HG02759 (cell line): Measurements from ENCODE around the gene SLIT1.

Experiments used
- ATAC-seq: cut with Tn5 transposase; IDR thresholded peaks from one replicate; pipeline ENCODE4 v1.9.1; 2021; ENCODE audit warnings: mild to moderate bottlenecking, moderate library complexity; ENCODE audit not compliant: unreplicated experiment

SLIT1 gene

DNA sequence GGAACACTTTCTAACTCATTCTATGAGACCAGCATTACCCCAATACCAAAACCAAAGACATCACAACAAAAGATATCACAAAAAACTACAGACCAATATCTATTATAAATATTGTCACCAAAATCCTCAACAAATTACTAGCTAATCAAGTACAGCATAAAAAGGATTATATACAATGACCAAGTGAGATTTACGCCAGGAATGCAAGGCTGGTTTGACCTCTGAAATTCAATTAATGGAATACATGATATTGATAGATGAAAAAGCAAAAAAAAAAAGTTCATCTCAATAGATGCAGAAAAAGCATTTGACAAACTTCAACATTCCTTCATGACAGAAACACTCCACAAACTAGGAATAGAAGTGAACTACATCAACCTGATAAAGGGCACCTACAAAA, 178.3 kb downstream of the SLIT1 start:
- no peak for ATAC-seq

DNA sequence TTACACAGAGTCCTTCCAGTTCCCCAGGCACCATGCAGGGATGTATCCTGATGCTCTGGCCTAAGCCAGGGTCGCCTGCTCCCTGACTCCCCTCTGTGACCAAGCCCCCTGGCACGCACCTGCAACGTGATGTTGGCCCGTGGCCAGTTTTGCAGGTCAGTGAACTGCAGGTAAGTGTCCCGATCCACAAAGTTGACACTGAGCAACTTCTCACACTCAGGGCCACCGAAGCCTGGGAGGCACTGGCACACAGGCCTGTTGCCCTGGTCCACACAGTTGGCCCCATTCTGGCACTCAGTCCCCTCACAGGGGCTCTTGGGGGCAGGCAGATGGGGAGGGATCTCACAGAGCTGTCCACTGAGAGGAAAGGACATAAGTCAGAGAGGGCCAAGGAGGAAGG, 179.4 kb downstream of the SLIT1 start:
- no peak for ATAC-seq

DNA sequence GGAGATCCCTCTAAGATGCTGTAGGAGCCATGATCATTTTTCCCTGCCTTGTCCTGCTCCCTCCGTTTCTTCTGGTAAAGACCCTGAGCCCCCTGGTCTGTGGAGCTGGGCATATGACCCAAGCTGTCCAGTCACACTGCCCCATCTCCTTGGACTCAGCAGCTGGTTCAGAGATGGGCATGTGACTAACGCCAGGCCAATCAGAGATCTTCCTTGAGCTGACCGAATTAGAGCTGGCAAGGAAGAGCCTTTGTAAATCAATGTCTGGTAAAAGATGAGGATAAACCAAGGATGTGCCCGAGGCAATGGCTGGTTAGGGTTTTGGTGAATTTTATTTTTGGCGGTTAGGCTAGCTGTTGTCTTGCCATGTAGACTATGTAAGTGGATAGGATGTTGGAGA, 180.4 kb downstream of the SLIT1 start:
- no peak for ATAC-seq

DNA sequence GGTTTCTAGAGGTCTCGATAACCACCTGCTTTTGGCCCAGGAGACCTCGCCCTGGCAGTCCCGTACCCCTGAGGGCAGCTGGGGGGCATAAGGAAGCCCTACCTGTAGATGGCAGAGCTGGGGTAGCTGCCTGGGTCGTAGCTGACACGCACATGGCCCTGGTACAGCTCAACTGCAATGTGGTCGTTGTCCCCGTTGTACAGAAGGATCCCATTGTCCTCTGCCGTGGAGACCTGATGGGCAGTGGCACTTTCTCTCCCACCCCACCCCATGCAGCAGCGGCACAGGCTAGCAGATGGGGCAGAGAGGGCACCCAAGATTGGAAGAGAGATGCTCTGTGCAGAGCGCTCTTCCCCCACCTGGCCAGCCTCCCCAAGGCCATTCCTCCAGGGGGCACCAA, 181.2 kb downstream of the SLIT1 start:
- no peak for ATAC-seq

DNA sequence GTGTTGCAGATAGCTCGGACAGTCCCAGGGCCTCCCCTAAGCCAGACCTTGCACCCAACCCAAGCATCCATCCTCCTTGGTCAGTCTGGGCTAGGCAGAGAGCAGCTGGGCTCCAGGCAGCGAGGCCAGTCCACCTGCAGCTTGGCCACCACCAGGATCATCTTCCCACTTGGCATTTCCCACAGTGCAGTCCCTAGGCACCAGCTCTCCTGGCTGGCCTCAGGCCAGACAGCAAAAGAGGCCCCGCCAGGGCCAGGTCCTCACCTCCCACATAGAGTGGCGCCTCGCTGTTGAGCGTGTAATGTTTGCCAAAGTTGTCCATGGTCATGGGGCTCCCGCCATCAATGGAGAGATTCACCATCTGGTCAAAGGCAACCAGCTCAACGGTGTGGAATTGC, 182.0 kb downstream of the SLIT1 start:
- no peak for ATAC-seq

DNA sequence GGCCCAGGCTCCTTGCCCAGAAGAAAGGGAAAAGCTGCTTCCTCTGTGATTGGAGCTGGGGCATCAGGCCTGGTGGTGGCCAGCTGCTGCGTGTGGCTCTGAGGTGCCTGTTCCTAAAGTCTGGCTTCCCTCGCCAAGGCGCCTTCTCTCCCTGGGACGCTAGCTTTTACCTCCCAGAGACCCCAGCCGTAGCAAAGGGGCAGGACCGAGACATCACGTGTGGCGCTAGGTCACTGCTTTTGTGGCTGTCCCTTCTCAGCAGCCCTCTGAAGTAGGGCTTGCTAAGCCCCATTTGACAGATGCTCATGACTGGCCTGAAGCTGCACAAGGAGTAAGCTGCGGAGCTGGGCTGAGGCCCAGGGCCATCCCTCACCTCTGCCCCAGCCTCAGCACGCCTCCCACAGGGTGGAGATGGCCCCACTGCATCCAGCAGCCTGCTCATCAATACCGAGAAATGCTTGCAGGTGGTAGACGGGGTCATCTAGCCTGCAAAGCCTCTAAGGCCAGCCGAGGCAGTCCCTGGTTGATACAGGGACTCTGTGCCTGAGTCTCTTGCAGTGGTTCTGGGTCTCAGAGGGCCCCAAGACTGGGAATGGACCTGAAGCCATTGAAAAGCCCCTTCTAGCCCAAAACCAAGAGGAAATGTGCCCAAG, 182.5 kb downstream of the SLIT1 start:
- no peak for ATAC-seq

DNA sequence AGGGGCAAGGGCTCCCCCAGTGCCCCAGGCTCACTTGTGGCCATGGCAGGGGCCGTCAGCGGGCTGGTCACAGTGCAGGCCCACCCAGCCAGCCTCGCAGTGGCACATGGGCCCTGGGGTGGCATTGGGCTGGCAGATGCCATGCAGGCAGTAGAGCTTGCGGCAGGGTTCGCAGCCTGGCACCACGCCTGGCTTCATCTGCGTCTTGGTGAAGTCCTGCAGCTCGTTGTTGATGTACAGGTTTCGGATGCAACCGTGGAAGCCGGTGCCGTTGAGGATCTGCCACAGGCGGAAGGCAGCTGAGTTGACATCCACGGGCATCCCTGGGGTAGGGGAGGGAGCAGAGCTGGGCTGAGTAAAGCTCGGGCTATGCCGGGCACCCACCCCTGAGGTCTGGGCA, 183.1 kb downstream of the SLIT1 start:
- ATAC-seq: no peak

DNA sequence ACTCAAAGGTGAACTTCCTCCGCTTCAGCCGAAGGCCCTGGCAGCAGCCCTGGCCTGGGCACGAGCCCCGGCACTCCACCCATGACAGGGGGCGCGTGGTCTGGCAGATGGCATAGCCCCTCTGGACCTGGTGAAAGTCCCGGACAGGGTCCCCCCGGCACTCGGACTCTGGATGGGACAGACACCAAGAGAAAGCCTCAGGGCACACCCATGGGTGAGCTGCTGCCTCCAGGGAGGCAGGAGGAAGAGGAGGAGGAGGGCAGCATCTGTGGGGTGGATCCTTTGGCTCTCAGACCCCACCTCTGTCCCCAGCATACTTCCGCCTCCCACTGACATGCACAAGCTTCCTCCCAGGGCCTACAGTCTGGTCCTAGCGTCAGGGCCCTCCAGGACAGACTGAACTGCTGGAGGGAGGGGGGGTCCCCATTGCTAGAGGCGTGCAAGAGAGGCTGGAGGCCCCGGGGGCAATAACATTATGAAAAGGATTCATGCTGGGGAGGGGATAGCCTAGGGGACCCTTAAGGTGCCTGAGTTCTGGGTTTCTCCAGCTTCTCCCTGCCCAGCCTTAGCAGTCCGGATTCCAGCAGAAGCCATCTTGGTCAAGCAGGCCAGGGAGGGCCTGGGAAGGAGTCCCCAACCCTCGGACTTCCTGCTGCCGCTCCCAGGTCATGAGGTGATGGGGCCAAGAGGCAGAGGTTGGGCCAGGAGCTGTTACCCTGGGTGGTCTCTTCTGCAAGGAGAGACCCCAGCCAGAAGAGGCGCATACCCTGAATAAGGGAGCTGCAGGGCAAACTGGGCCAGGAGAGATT, 184.4 kb downstream of the SLIT1 start:
- ATAC-seq: no peak

DNA sequence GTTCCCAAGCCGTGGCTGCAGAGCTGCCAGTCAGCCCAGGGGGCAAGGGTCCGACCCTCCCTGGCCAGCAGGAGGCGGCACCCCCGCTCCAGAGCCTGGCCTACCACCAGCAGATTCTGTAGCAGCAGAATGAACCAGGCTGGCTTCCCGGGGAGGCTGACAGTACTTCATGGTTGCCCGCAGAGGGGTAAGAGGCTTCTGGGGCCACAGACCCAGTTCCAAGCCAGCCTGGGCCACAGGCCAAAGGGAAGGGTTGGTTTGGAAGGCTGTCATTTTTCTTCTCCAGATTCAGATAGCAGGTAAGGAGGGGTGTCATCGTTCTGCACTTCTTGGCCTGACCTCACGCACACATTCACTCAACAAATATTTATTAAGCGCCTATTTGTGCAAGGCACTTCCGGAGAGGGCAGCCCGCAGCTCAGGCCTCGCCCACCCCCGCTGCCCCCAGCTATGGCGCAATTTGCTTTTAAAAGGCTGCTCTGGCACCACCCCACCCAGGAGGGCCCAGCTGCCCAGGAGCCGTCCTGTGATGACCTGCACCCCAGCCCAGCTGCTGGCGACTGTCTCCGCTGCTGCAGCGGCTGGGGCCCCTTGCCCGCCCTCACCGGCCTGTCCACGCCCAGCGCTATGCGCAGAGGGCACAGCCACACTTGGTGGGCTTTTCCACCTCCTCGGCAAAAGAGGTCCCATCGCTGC, 185.1 kb downstream of the SLIT1 start:
- ATAC-seq: no peak

DNA sequence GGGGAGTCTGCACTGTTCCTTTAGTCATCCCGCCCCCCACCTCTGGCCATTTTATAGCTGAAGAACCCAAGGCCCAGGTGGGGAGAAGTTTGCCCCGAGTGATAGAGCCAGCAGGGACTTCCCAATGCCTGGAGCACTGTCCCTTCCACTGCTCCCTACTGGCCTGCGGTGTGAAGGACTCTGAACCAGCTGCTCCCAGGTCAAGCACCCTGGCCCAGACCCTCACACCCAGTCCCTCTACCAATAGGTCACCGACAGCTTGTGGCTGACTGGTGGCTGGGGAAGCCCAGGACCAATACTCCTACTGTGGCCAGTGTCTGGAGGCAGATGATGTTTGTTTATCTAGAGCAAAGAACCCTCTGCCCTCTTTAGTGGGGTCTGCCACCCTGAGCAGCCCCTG, 185.8 kb downstream of the SLIT1 start:
- ATAC-seq: no peak

DNA sequence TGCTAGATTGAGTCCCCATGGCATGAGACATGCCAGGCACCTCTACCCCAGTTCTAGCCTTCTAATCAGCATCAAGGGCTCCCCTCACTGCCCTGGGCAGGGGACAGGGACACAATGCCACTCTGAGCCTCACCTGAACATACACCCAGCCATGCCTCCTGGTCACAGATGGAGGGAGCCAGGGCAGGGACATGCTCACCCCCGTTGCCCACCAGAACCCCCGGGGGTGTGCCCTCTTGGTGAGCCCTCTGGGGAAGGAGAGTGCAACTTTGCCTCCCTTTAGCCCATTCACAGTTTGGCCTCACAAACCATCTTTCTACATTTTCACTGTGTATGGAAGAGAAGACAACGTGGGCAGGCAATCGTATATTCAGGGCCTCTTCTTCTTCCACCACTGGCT, 186.4 kb downstream of the SLIT1 start:
- ATAC-seq: no peak

DNA sequence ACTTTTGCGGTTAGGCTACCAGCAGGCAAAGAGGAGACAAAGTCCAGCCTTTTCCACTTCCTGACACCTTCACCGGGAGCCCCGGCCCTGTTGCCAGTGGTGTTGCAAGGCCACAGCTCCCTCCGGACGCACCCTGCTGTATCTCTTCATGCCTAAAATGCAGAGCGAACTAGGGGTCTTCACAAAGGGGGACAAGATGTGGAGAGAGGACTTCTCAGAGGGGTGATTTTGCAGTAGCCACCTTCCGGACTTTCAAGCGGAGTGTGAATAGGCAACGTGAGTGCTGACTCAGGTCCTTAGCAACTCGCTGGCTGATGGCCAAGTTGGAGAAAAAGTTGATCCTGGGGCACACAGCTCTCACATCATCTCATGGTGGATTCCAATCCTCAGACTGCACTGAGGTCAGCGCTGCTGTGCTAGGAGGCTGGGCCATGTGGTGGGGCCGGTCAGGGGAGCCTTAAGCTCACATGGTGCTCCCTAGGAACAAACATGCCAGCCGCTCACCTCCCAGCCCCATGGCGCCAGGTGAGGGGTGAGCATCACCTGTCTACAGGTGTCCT, 187.3 kb downstream of the SLIT1 start:
- ATAC-seq: no peak

DNA sequence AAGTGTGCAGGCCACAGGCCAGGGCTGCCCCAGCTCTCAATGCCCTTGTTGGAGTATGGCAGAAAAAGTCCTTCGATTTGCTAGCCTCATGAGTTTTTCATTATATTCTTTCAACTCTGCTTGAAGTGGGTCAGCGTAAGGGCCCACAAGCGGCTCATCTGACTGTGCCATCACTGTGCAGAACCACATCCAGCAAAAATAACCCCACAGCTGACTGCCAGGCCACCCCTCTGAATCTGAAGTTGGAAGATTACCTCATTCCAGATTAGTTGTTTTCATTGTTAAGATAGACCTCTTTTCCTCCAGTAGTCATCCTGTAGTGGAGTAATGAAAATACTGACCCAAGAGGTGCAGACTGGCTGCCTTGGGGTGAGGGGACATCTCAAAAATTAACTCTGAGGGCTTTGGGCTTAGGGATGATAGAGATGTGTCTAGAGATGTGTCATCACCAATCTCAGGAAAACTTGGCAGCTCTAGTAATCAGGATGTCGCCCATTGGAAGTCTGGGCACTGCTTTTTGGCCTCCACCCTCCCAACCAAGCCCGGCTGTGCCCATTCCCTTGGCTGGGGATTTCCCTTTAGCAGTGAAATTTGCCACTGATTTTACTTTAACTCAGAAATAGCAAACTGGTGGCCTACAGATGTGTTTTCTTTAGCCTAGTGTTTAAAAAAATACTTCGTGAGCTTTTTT, 189.3 kb downstream of the SLIT1 start:
- no peak for ATAC-seq

DNA sequence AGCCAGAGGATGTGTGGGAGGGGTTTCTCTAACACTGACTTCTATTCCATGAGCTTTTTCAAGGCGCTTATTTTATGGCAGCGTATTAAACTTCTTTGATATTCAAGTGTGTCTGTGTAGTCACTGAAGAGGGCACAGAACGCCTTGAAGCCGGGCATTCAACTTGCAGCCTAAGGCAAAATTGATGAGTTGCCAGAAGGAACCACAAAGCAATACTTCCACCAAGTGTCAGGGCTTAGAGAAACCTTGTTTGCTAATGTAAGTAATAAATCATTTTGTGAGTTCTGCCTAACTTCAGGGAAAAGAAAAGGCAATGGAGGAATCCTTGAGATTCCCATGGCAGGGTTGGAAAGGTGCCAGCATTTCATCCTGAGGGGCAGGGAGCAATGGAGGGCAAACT, 189.9 kb downstream of the SLIT1 start:
- no peak for ATAC-seq

DNA sequence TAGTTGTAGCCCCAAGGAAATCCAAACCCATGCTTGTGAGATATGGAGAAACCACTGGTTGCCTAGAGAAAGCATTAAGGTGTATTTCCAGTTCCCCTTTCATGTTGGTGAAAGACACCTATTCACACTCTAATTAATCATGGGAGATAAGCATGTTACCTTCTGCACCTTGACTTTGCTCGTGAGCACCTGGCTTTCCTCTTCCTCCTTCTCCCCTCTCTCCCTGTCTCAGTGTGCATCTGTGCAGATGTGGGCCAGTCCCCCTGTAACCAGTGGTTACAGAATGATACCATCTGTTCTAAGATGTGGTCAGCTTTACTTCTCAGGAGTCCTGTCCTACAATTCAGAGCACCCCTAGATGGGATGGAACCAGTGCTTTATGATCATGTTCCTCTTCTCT, 193.0 kb downstream of the SLIT1 start:
- ATAC-seq: peak; percentile 64

DNA sequence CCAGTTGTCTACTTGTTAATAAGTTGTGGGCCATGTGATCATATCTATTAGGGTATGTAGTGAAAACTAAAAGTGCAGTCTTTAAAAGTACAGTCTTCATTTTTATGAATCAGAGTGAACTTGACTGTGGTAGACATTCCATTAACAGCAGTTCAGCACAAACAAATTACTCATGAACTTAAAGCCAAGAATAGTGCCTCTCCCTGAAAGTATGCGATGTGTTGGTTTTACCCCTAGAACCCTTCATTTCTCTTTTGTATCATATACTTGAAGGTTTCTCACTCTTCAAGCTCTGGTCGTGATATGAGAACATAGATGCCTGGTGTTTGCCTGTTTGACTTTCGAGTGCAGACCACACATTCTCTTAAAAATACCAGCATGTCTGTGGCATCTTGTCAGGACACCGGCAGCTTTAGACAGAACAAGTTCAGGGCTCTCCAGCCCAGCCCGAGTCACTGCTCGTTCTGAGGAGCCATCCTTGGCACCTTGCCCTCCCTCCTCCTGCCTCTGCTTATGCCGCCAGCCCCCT, 194.4 kb downstream of the SLIT1 start:
- ATAC-seq: no peak

DNA sequence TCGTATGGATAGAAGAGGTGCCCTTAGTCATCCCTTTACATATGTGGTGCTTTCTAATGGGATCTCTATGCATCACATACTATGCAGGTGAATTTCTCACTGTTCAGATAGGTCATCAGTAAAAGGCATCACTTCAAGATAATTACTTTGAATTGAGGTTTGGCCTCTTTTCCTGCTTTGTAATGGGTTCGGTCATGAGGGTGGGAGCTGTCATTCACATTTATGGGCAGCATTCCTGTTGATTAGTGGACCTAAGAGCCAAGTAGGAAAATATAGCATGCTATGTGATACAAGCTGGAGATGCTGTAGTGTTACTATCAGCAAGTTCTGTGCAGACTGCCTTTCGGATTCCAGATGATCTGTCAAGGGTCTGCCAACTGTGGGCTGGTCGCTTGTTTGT, 197.3 kb downstream of the SLIT1 start:
- ATAC-seq: no peak

DNA sequence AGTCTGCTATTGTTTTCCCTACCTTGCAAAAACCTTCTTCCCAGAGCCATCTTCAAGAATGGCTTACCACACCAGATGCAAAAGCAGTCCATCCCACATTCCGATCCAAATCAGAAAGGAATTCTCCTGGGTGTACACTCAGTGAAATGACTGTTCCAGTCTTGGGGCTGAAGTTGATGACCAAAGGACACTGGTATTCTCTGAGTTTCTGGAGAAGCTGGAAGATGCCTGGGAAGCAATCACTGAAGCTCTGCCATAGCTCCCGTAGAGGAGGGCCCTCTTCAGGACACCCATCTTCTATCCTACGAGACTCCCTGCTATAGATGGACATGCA, 197.9 kb downstream of the SLIT1 start:
- no peak for ATAC-seq

DNA sequence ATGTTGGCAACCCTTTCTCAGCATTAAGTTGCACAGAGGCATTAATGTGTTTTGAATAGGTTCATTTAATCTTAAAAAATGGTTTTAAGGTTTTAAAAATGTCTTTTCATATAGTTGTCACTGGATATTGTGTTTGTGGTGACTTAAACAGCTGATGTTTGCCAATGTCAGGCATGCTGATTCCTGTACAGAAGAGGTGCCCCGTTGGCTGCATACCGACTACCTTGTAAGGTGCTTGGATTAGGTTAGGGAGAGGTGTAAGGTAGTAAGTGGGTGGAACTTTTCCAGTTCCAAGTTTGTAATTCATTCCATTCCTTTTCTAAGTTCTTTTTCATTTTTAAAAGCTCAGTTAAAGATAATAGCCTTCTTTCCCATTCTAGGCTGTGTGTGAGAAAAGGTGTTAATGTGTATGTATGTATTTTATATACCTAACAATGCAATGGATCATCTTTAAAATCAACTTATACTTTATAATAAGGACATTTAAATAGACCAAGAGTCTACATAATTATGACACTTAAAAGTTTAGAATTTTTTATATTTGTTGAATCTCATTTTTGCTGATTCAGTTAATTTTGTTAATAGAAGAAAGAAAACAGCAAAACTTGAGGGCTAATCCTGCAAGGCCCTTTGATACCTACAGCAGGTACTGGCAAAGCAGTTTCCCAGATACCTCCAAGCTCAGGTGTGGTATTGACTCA, 198.5 kb downstream of the SLIT1 start:
- ATAC-seq: no peak

DNA sequence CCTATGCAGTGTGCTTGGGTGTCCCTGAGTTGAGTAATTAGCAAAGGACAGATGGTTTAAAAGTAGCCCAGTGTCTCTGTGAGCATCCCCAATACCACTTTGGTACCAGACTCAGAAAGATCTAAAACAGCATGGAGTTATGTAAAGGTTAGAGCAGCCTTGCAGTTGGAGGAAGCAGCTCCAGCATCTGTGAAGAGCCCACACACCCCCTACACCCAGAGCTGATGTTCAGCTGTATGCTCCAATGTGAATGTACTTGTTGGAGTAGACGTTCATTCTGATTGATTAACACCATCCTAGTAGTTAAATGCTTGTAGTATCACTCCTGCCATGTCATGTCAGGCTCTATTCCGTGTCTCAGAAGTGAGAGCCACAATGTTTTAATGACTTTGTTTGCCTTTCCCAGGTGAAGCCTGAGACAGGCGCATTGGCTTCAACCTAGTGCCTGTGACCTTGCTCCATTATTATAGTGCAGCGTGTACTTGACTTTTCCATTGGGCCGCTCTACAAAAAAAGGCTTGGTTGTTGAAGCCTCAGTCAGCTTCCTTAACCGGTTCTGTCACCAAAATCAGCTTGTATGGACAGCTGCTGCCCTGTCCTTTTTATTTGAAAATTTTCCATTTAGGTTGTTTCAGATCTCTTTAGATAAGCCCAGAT, 199.4 kb downstream of the SLIT1 start:
- no peak for ATAC-seq
